Lung (tissue), 12 donors: ENCODE measurements around the gene BBS9. TPM values are rescaled to one million over a fixed set of nuclear protein-coding genes. Genes with fewer than 3 reads are reported as not detected.
"Not testable (repeated sequence)": the region's sequence is repeated elsewhere in the genome, so short reads cannot be mapped to it uniquely, and the experiment has no call there.

Experiments used
- ATAC-seq: fragments of 200-7000 bp; cut with Tn5 transposase; one replicate; pipeline ENCODE4 v1.9.1; 2020; ENCODE audit warnings: moderate number of reproducible peaks; ENCODE audit not compliant: insufficient read depth, low FRiP score
- DNase-seq, 3 donors: peaks; one replicate each; pipeline ENCODE4 v3.0.0-alpha.2; 2013 to 2017
- H3K27ac ChIP-seq, 2 donors: one replicate each; pipeline ENCODE4 v1.5.1; 2013; ENCODE audit warnings: mild to moderate bottlenecking in 2 of 2, moderate library complexity in 2 of 2, control low read depth in 1 of 2, inconsistent platforms in 1 of 2, low read depth in 1 of 2, low read length in 1 of 2
- H3K27me3 ChIP-seq, 3 donors: one replicate each; pipeline ENCODE4 v1.5.1; 2013; ENCODE audit warnings: low read length in 2 of 3; ENCODE audit not compliant: control insufficient read depth in 3 of 3, insufficient read depth in 3 of 3
- H3K36me3 ChIP-seq, 4 donors: one replicate each; pipeline ENCODE4 v1.5.1; 2013; ENCODE audit warnings: low read length in 4 of 4, mild to moderate bottlenecking in 1 of 4, moderate library complexity in 1 of 4; ENCODE audit not compliant: control insufficient read depth in 4 of 4, insufficient read depth in 4 of 4
- H3K4me1 ChIP-seq, 5 donors: one replicate each; pipeline ENCODE4 v1.5.1; 2013; ENCODE audit warnings: low read length in 5 of 5, mild to moderate bottlenecking in 2 of 5, moderate library complexity in 1 of 5; ENCODE audit not compliant: control insufficient read depth in 5 of 5, insufficient read depth in 5 of 5
- H3K4me3 ChIP-seq: one replicate; pipeline ENCODE4 v1.5.1; 2013; ENCODE audit warnings: mild to moderate bottlenecking, control low read depth, moderate library complexity
- H3K9ac ChIP-seq, 2 donors: one replicate each; pipeline ENCODE4 v1.5.1; 2013; ENCODE audit warnings: low read length in 2 of 2, control low read depth in 1 of 2; ENCODE audit not compliant: insufficient read depth in 1 of 2
- H3K9me3 ChIP-seq, 4 donors: one replicate each; pipeline ENCODE4 v1.5.1; 2013; ENCODE audit warnings: low read length in 3 of 4, mild to moderate bottlenecking in 1 of 4, moderate library complexity in 1 of 4; ENCODE audit not compliant: control insufficient read depth in 4 of 4, insufficient read depth in 3 of 4
- WGBS, 2 donors: extraction: QIAGEN DNeasy Blood & Tissue Kit; methylation state at CpG; one replicate each; pipeline ENCODE4 v1.1.7; 2013; 5-methylcytosine and 5-hydroxymethylcytosine counted together
- polyA plus RNA-seq, 2 donors: library from polyadenylated mRNA; stranded (reverse); fragments of 200-250 nt; gene quantifications; one replicate each; pipeline ENCODE4 v1.2.1, GENCODE V29; 2013
- total RNA-seq, 2 donors: library from RNA; depleted of rRNA in 1 of 2; stranded (reverse); fragments of >200 nt in 1 of 2; gene quantifications; one replicate each; pipeline ENCODE4 v1.2.1, GENCODE V29; 2014 to 2021
- TF ChIP-seq, protein P1 (sequence below): IDR thresholded peaks from 2 replicates; pipeline ENCODE4 v1.5.1; 2012; ENCODE audit warnings: mild to moderate bottlenecking; ENCODE audit errors: control extremely low read depth, extremely low read depth
- donor health status: control.
- donor health status: control.
- donor health status: Bipolar disorder and iron deficiency.
- donor health status: healthy.
- donor health status: DM: yes; HTN: yes; CAD: no.

The BBS9 gene
- total and polyA plus RNA-seq, 4 donors, result 3.5 to 65.0 (median 15.2) TPM

DNA sequence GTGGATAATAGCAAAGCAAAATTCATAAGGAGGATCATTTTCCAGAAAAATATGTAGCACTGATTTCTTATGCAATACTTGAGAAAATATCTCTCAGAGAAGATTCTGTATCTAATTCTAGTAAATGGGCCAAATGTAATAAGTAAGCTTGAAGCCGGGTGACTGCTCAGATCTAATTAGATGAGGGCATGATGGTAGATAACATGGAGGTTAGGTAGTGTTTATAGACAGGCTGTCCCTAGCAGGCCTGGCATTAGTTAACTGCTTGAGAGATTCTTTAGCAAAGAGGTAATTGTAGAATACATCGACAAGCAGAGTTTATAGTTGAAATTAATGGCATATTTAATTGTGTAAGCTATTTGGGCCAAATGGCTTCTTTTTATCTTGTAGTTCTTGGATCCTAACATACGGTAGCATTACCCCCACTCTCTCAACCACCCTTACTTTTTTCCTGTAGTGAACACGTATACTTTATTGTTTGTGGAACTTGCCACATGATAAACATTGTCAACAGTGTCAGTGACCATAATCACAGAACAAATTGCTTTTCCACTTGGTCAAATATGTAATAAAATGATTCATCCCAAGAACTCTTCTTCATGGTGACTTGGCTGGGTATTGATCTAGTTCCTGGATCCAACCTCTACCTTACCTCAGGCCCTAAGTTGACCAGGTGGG, 343.1 kb downstream of the BBS9 start:
- no peak for DNase-seq
- peaks cover 0 to 2% (median 0%) of the 10 kb centered on the region in 5 donors for H3K4me1 ChIP-seq

DNA sequence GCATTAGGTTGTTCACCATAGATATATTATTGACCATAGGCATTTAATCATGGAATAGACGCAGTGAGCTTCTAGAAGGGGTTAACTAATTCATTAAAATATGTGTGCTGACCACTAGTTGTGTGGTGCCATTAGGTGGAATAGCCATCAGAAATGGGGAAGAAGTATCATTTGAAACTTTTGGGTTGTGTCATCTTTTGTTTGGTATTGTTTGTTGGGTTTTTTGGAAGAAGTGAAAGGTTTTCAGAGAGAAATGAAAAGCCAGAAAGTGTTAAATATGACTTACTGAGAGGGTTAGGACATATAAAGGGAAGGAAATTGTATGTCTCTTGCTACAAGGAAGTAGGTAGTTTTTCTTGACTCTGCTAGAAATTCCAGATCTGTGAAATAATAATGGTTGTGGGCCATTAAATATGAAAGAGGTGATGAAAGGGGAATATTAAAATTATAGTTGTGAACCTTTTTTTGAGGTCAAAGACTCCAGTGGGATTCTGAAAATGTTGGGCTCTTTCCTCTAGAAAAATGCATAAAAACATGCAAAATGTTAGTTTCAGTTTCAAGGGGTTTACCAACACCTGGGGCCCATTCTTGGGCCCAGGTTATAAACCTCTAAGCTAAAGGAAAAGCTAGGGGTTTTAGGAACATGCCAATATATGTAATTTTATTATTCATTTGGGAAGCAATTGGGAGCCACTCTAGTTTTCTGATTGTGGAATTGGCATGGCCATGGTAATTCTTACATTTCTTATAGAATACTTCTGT, 348.5 kb downstream of the BBS9 start:
- DNase-seq (no peak), ATAC-seq (no peak)
- Histone ChIP-seq H3K4me3 (no peak overlapping the region), H3K27ac (no peak overlapping the region), H3K27me3 (no peaks in the 10 kb centered on the region), H3K9ac (no peak overlapping the region), H3K4me1 (peaks cover 0 to 2% (median 0%) of the 10 kb centered on the region in 5 donors), H3K36me3 (no peaks in the 10 kb centered on the region), H3K9me3 (no peaks in the 10 kb centered on the region)
- 95 to 100% methylated on average over 1 of the region's 1 CpG for WGBS, 2 donors
- TF ChIP-seq, protein P1, sequence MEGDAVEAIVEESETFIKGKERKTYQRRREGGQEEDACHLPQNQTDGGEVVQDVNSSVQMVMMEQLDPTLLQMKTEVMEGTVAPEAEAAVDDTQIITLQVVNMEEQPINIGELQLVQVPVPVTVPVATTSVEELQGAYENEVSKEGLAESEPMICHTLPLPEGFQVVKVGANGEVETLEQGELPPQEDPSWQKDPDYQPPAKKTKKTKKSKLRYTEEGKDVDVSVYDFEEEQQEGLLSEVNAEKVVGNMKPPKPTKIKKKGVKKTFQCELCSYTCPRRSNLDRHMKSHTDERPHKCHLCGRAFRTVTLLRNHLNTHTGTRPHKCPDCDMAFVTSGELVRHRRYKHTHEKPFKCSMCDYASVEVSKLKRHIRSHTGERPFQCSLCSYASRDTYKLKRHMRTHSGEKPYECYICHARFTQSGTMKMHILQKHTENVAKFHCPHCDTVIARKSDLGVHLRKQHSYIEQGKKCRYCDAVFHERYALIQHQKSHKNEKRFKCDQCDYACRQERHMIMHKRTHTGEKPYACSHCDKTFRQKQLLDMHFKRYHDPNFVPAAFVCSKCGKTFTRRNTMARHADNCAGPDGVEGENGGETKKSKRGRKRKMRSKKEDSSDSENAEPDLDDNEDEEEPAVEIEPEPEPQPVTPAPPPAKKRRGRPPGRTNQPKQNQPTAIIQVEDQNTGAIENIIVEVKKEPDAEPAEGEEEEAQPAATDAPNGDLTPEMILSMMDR, result no peak

More for the DNA sequence above, 343.1 kb downstream of the BBS9 start:
- no peak overlapping the region for H3K27ac ChIP-seq
- whole genome bisulfite sequencing, 2 donors, result 91 to 97% methylated on average over 4 of the region's 4 CpGs
- H3K9me3 ChIP-seq, result peaks cover 0 to 2% (median 0%) of the 10 kb centered on the region in 4 donors
- H3K27me3 ChIP-seq, result no peaks in the 10 kb centered on the region
- TF ChIP-seq, protein P1, result no peak
- no peak for ATAC-seq
- H3K9ac ChIP-seq, result no peak overlapping the region
- no peaks in the 10 kb centered on the region for H3K36me3 ChIP-seq
- H3K4me3 ChIP-seq, result no peak overlapping the region

DNA sequence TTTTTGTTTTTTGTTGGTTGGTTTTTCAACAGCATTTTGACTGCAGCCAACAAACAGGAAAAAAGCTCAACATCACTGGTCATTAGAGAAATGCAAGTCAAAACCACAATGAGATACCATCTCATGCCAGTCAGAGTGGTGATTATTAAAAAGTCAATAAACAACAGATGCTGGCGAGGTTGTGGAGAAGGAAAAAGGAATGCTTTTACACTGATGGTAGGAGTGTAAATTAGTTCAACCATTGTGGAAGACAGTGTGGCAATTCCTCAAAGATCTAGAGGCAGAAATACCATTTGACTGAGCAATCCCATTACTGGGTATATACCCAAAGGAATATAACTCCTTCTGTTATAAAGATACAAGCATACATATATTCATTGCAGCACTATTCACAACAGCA, 355.1 kb downstream of the BBS9 start:
- not testable (repeated sequence) for H3K9ac ChIP-seq, H3K27me3 ChIP-seq, H3K36me3 ChIP-seq, H3K9me3 ChIP-seq, ATAC-seq, H3K4me3 ChIP-seq, DNase-seq, H3K27ac ChIP-seq, H3K4me1 ChIP-seq
- whole genome bisulfite sequencing, 2 donors, result 93 to 100% methylated on average over 1 of the region's 1 CpG

DNA sequence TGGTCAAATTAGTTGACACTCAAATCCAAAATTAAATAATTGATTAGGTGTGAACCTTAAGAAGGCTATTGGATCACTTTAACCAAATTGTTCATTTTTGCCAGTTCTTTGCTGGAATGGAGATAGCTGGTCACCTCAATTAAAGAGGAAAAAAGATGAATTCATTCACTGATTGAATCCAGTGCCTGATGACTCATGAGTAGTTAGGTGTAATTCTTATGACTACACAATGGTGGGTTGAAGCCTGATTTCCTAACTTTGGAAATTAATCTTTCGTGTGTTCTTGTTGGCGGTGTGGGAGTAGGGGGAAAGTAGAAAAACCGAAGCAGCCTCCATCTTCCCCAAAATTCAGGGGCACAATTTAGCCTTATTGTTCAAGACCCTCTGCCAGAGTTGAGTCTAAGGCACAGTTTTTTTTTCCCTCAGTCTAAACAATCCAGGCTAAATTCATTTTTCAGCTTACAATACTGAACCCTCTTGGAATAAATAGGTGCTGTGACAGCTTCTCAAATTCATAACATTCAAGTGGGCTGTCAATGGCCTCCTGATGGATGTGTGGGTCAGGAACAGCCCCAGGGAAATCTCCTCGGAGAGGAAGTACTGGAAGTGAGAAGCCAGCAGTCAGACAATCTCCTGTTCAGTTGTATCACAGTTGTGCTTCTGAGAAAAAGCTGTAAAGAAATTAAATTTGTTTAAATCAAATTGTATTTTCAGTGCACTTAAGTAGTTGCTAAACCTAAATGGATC, 356.6 kb downstream of the BBS9 start:
- WGBS, 2 donors, result 81 to 83% methylated on average over 4 of the region's 4 CpGs
- ATAC-seq, result no peak
- Histone ChIP-seq H3K27me3 (no peaks in the 10 kb centered on the region), H3K36me3 (peaks cover 0 to under 1% (median 0%) of the 10 kb centered on the region in 4 donors), H3K9me3 (no peaks in the 10 kb centered on the region), H3K4me3 (no peak overlapping the region), H3K4me1 (no peaks in the 10 kb centered on the region), H3K27ac (no peak overlapping the region), H3K9ac (no peak overlapping the region)
- TF ChIP-seq, protein P1, result no peak
- no peak for DNase-seq
